PC-3 (cell line): ENCODE results near the gene CRLF1. TPM values are rescaled to one million over a fixed set of nuclear protein-coding genes. Genes with fewer than 3 reads are reported as not detected.

ENCODE experiments used
- ATAC-seq: fragments of 200-7000 bp; cut with Tn5 transposase; 2 replicates; pipeline ENCODE4 v1.9.1; 2020; ENCODE audit warnings: mild to moderate bottlenecking, moderate library complexity
- BruUV-seq: library from RNA; stranded (reverse); fragments of 400-500 nt; replicated peaks from 2 replicates; lab custom pipeline; 2021; lab: Mats Ljungman, UMichigan
- CTCF ChIA-PET: fragments of 300-600 bp; sonication (Branson Sonifier 250); formaldehyde crosslinking; loops from one replicate; lab custom pipeline; 2022; ENCODE audit warnings: antibody characterized with exemption; lab: Charles Lee
- POLR2A ChIA-PET: fragments of 300-600 bp; sonication (Branson Sonifier 250); formaldehyde crosslinking; loops from one replicate; lab custom pipeline; 2022; ENCODE audit warnings: antibody characterized with exemption; ENCODE audit not compliant: unreplicated experiment; lab: Charles Lee
- DNase-seq: peaks from one replicate; pipeline ENCODE4 v3.0.0-alpha.2; 2015
- H2AFZ ChIP-seq: fragments of 300-600 bp; sonication (generic); 2 replicates; pipeline ENCODE4 v1.6.0; 2016; ENCODE audit warnings: antibody characterized with exemption, low read length
- H3F3A ChIP-seq: fragments of 300-600 bp; sonication (generic); one replicate; pipeline ENCODE4 v1.6.0; 2017; ENCODE audit warnings: antibody characterized with exemption, low read length, control low read depth, mild to moderate bottlenecking; ENCODE audit not compliant: unreplicated experiment
- H3K27ac ChIP-seq: fragments of 300-600 bp; sonication (generic); 2 replicates; pipeline ENCODE4 v1.5.1; 2016; ENCODE audit warnings: mild to moderate bottlenecking, low read length
- H3K27me3 ChIP-seq: fragments of 300-600 bp; sonication (generic); 2 replicates; pipeline ENCODE4 v1.6.1; 2016; ENCODE audit warnings: low read length, mixed read lengths
- H3K36me3 ChIP-seq: fragments of 300-600 bp; sonication (generic); 2 replicates; pipeline ENCODE4 v1.6.1; 2016; ENCODE audit warnings: low read depth, mixed run types, low read length, mixed read lengths
- H3K4me1 ChIP-seq: fragments of 300-600 bp; sonication (generic); 2 replicates; pipeline ENCODE4 v1.5.1; 2016; ENCODE audit warnings: low read length; ENCODE audit not compliant: insufficient read depth
- H3K4me2 ChIP-seq: fragments of 300-600 bp; sonication (generic); 2 replicates; pipeline ENCODE4 v1.6.0; 2016; ENCODE audit warnings: low read length
- H3K4me3 ChIP-seq: fragments of 300-600 bp; sonication (generic); 2 replicates; pipeline ENCODE4 v1.5.1; 2016; ENCODE audit warnings: mild to moderate bottlenecking, low read length, mixed read lengths
- H3K79me2 ChIP-seq: fragments of 300-600 bp; sonication (generic); 2 replicates; pipeline ENCODE4 v1.6.1; 2017; ENCODE audit warnings: low read length, mixed read lengths
- H3K9ac ChIP-seq: fragments of 300-600 bp; sonication (generic); 2 replicates; pipeline ENCODE4 v1.6.0; 2016; ENCODE audit warnings: mild to moderate bottlenecking, low read length
- H3K9me2 ChIP-seq: fragments of 300-600 bp; sonication (generic); replicated peaks from 2 replicates; pipeline ENCODE4 v1.6.1; 2016; ENCODE audit warnings: mixed run types, low read length, mixed read lengths
- H3K9me3 ChIP-seq: fragments of 300-600 bp; sonication (generic); 2 replicates; pipeline ENCODE4 v1.6.1; 2016; ENCODE audit warnings: low read length, mixed read lengths
- H4K20me1 ChIP-seq: fragments of 300-600 bp; sonication (generic); 2 replicates; pipeline ENCODE4 v1.6.1; 2016; ENCODE audit warnings: low read length, mixed read lengths
- EZH2 ChIP-seq: fragments of 300-600 bp; sonication (generic); IDR thresholded peaks from one replicate; pipeline ENCODE4 v1.6.1; 2017; ENCODE audit warnings: antibody characterized with exemption, mild to moderate bottlenecking, low read length; ENCODE audit not compliant: unreplicated experiment
- EZH2phosphoT487 ChIP-seq: fragments of 300-600 bp; sonication (generic); IDR thresholded peaks from 2 replicates; pipeline ENCODE4 v1.6.1; 2018; ENCODE audit warnings: mild to moderate bottlenecking, antibody characterized with exemption, low read length, borderline replicate concordance
- intact Hi-C: fragments of 100-400 bp; cut with micrococcal nuclease; formaldehyde crosslinking; loops from 2 replicates; pipeline ENCODE4 v1.9.0; 2023
- total RNA-seq: library from RNA; depleted of rRNA; stranded (reverse); fragments of >200 nt; gene quantifications from 2 replicates; pipeline ENCODE4 v1.2.3, GENCODE V29; 2014
- TF ChIP-seq, protein P1 (sequence below): fragments of 300-600 bp; sonication (generic); conservative IDR thresholded peaks from 2 replicates; pipeline ENCODE4 v1.5.1; 2017; ENCODE audit warnings: antibody characterized with exemption, low read depth, mild to moderate bottlenecking, low read length

The CRLF1 gene
- total RNA-seq, 1 experiment from 2014 or later = 2.6 TPM

DNA sequence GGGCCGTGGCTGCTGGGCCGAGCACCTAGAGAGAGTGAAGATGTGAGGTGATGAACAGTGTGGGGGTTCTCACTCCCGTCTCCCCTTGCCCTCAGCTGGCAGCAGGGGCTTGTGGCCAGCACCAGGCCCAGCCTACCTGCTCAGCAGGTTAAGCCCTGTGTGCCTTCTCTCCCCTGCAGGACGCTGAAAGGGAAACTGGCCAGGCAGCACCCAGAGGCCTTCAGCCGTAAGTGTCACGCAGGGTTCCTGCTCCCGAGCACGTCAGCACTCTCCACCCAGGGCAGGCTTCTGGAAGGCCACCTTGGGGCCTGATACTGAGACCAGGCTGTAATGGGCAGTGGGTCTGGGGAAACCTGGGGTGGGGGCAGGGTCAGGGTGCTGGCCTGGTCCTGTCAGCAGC lies 39.6 kb downstream of the CRLF1 start:
- no peak overlapping the region for H3K9ac ChIP-seq
- intact Hi-C loops = no loop called here
- DNase-seq = no peak
- H3K4me1 ChIP-seq = 0 out of 2 replicates have a peak, but pooled peaks cover 4% of the 10 kb centered on the region
- no peak overlapping the region for H3K4me2 ChIP-seq
- ChIA-PET POLR2A (no interaction called here), CTCF (no interaction called here)
- peaks cover 10% of the 10 kb centered on the region; the same call in 1 of the 2 replicates for H3K36me3 ChIP-seq
- no TSS peak for BruUV-seq
- H3K27ac ChIP-seq = no peak overlapping the region
- H3K4me3 ChIP-seq = no peak overlapping the region
- peaks cover 1% of the 10 kb centered on the region; the same call in 1 of the 2 replicates for H4K20me1 ChIP-seq
- no peak for TF ChIP-seq EZH2phosphoT487
- TF ChIP-seq, protein P1, sequence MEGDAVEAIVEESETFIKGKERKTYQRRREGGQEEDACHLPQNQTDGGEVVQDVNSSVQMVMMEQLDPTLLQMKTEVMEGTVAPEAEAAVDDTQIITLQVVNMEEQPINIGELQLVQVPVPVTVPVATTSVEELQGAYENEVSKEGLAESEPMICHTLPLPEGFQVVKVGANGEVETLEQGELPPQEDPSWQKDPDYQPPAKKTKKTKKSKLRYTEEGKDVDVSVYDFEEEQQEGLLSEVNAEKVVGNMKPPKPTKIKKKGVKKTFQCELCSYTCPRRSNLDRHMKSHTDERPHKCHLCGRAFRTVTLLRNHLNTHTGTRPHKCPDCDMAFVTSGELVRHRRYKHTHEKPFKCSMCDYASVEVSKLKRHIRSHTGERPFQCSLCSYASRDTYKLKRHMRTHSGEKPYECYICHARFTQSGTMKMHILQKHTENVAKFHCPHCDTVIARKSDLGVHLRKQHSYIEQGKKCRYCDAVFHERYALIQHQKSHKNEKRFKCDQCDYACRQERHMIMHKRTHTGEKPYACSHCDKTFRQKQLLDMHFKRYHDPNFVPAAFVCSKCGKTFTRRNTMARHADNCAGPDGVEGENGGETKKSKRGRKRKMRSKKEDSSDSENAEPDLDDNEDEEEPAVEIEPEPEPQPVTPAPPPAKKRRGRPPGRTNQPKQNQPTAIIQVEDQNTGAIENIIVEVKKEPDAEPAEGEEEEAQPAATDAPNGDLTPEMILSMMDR = no peak
- TF ChIP-seq EZH2 = no peak
- H3K9me3 ChIP-seq = no peaks in the 10 kb centered on the region
- H2AFZ ChIP-seq = no peak overlapping the region
- H3K79me2 ChIP-seq = peaks cover 3% of the 10 kb centered on the region
- H3K9me2 ChIP-seq = no peaks in the 10 kb centered on the region
- no peaks in the 10 kb centered on the region for H3F3A ChIP-seq
- H3K27me3 ChIP-seq = no peaks in the 10 kb centered on the region
- no peak for ATAC-seq

DNA sequence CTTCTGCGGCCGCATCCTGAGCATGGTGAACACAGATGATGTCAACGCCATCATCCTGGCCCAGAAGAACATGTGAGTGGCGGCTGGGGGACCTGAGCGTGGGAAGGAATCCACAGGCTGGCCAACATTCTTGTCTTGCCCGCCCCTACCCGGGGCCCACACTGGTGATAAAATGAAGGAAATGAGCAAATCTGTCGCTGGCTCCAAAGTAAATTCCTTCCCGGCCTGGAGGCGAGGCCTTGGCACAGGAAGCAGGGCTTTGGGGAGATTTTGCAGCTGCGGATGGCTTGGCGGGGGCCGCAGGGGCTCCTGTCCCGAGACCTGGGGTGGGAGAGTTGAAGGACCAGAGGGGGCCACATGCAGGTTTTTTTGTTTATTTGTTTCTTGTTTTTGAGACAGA lies 44.5 kb downstream of the CRLF1 start:
- CTCF ChIA-PET = no interaction called here
- no peak overlapping the region for H2AFZ ChIP-seq

DNA sequence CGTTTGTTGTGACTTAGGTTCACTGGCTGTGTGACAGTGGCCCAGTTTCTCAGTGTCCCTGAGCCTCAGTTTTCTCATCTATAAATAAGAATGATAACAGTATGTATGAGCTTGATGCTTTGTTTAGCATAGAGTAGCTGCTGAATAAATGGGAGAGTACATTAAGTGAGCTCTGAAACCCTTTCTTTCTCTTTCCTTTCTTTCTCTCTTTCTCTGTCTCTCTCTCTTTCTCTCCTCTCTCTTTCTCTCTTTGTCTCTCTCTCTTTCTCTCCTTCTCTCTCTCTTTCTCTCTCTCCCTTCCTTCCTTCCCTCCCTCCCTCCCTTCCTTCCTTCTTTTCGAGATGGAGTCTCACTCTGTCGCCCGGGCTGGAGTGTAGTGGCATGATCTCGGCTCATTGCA lies 46.9 kb downstream of the CRLF1 start:
- H3K4me3 ChIP-seq = no peak overlapping the region
- H3K27ac ChIP-seq = no peak overlapping the region
- TF ChIP-seq EZH2phosphoT487 = no peak
- no peak for TF ChIP-seq EZH2
- TF ChIP-seq, protein P1 = no peak
- ATAC-seq (no peak), DNase-seq (no peak)
- H3K79me2 ChIP-seq = peaks cover 24% of the 10 kb centered on the region
- no peaks in the 10 kb centered on the region for H3K9me2 ChIP-seq
- H3K36me3 ChIP-seq = no peaks in the 10 kb centered on the region
- intact Hi-C loops = loop anchor here (5.0 kb wide), 1 partner anchor 37 kb away; the partner anchor contains the start of gene ELL
- H4K20me1 ChIP-seq = no peaks in the 10 kb centered on the region
- H3K27me3 ChIP-seq = no peaks in the 10 kb centered on the region
- ChIA-PET CTCF (no interaction called here), POLR2A (no interaction called here)
- no peaks in the 10 kb centered on the region for H3F3A ChIP-seq
- no peak overlapping the region for H3K9ac ChIP-seq
- no peaks in the 10 kb centered on the region for H3K9me3 ChIP-seq
- peak overlapping the region; percentile 90 for H3K4me2 ChIP-seq
- no TSS peak for BruUV-seq
- no peak overlapping the region for H2AFZ ChIP-seq
- H3K4me1 ChIP-seq = peaks cover 12% of the 10 kb centered on the region; the same call in 1 of the 2 replicates

More for the DNA sequence above, 44.5 kb downstream of the CRLF1 start:
- no peaks in the 10 kb centered on the region for H3K27me3 ChIP-seq
- H3K4me1 ChIP-seq = peaks cover 10% of the 10 kb centered on the region; the same call in 1 of the 2 replicates
- H3K79me2 ChIP-seq = peaks cover 24% of the 10 kb centered on the region
- H3K9me2 ChIP-seq = no peaks in the 10 kb centered on the region
- DNase-seq (no peak), ATAC-seq (no peak)
- intact Hi-C loops = no loop called here
- no TSS peak for BruUV-seq
- POLR2A ChIA-PET = no interaction called here
- no peak overlapping the region for H3K4me3 ChIP-seq
- H3K9me3 ChIP-seq = no peaks in the 10 kb centered on the region
- H3K9ac ChIP-seq = no peak overlapping the region
- H4K20me1 ChIP-seq = no peaks in the 10 kb centered on the region
- TF ChIP-seq, protein P1 = no peak
- no peak for TF ChIP-seq EZH2
- no peak for TF ChIP-seq EZH2phosphoT487
- no peak overlapping the region for H3K4me2 ChIP-seq
- H3K27ac ChIP-seq = no peak overlapping the region
- H3F3A ChIP-seq = no peaks in the 10 kb centered on the region
- peaks cover 6% of the 10 kb centered on the region; the same call in 1 of the 2 replicates for H3K36me3 ChIP-seq
